ENCODE measurements around the gene UNC13B. TPM values are rescaled to one million over a fixed set of nuclear protein-coding genes. Genes with fewer than 3 reads are reported as not detected.

Gene UNC13B
- total RNA-seq, 1 experiment from 2014 or later = 48.2 TPM

GRCh38 chr9:35385042-35385441 is 223.2 kb downstream of the UNC13B start:
- no peaks in the 10 kb centered on the region for H3K23me2 ChIP-seq (ENCODE audit: insufficient read length, low read depth, low read length, poor library complexity, severe bottlenecking)
- H3K36me3 Mint-ChIP-seq (ENCODE audit: insufficient read depth in 1 of 3, low read depth in 3 of 3) = peaks cover 4 to 32% (median 14%) of the 10 kb centered on the region in 3 experiments; a peak in 5 of 7 replicates
- H3K9me3 Mint-ChIP-seq = no peaks in the 10 kb centered on the region
- H3K4me3 Mint-ChIP-seq = no peak overlapping the region
- H3K27ac Mint-ChIP-seq = peak overlapping the region in 2 of 3 experiments; percentile 10 to 28; a peak in 1 of 7 replicates
- H4K91ac ChIP-seq (ENCODE audit: insufficient read length, low read depth, low read length) = no peak overlapping the region
- H3K27me3 Mint-ChIP-seq (ENCODE audit: low read depth) = no peaks in the 10 kb centered on the region
- no peak overlapping the region for H3K9ac ChIP-seq (ENCODE audit: extremely low read depth, insufficient read length, low read length)
- no peak overlapping the region for H3K4me2 ChIP-seq (ENCODE audit: insufficient read depth, insufficient read length, low read length)
- no peak for DNase-seq
- peaks cover 4 to 5% of the 10 kb centered on the region in 2 experiments for H3K4me1 Mint-ChIP-seq
- no peaks in the 10 kb centered on the region for H3K79me2 ChIP-seq (ENCODE audit: insufficient read depth, low read length)
- no peak overlapping the region for H3T11ph ChIP-seq (ENCODE audit: low read length)
- no peak overlapping the region for H2AFZ ChIP-seq (ENCODE audit: low read length)
- H3K56ac ChIP-seq (ENCODE audit: insufficient read length, low read depth, low read length) = no peak overlapping the region
- no peak overlapping the region for H2BK20ac ChIP-seq (ENCODE audit: low read depth, low read length, poor library complexity, severe bottlenecking)
- no peak overlapping the region for H2BK15ac ChIP-seq (ENCODE audit: low read depth, low read length)
- no peaks in the 10 kb centered on the region for H3K79me1 ChIP-seq (ENCODE audit: insufficient read depth, low read depth, low read length, poor library complexity, severe bottlenecking)
- no CpG with 5 or more reads among the region's 2 CpGs for WGBS (ENCODE audit: extremely low coverage, insufficient read length, low lambda C conversion rate)
- H3K23ac ChIP-seq (ENCODE audit: insufficient read length, low read depth, low read length) = no peak overlapping the region
- H3K27me3 ChIP-seq (ENCODE audit: insufficient read depth, low read length) = no peaks in the 10 kb centered on the region
- no peak overlapping the region for H2BK12ac ChIP-seq (ENCODE audit: insufficient read length, low read depth, low read length)
- no peak overlapping the region for H2AK5ac ChIP-seq (ENCODE audit: insufficient read length, low read length)
- no peaks in the 10 kb centered on the region for H4K20me1 ChIP-seq (ENCODE audit: control insufficient read depth, insufficient read depth, insufficient read length)
- no peak overlapping the region for H4K5ac ChIP-seq (ENCODE audit: insufficient read length, low read depth, low read length)
- H3K18ac ChIP-seq (ENCODE audit: insufficient read length, low read depth, low read length) = no peak overlapping the region
- TF ChIP-seq CTCF (conservative IDR thresholded peaks at IDR 0.05) = peak; percentile 46; the same call in 2 of the 3 replicates
- no peak overlapping the region for H2BK120ac ChIP-seq (ENCODE audit: low read depth, low read length, poor library complexity, severe bottlenecking)
- H3K9me3 ChIP-seq (ENCODE audit: control insufficient read depth, low read depth, low read length) = no peaks in the 10 kb centered on the region
- H3K14ac ChIP-seq (ENCODE audit: insufficient read depth, low read length) = no peak overlapping the region
- H3K4me1 ChIP-seq (ENCODE audit: insufficient read depth, low read length) = no peaks in the 10 kb centered on the region
- no peak overlapping the region for H4K8ac ChIP-seq (replicated peaks; ENCODE audit: insufficient read length, low read depth, low read length)
- H2BK5ac ChIP-seq (ENCODE audit: insufficient read length, low read length) = no peak overlapping the region
- H3K4ac ChIP-seq (ENCODE audit: low read depth, low read length) = no peak overlapping the region
- H3K27ac ChIP-seq (ENCODE audit: insufficient read length, low read depth, low read length) = no peak overlapping the region
